GM19099 (cell line): ENCODE measurements around the gene ACTMAP.

ENCODE experiments used
- POLR2A ChIP-seq: IDR thresholded peaks from 3 replicates; pipeline ENCODE4 v1.6.1; 2011; ENCODE audit warnings: low read depth; ENCODE audit not compliant: insufficient read length; ENCODE audit errors: extremely low read depth

ACTMAP gene

GRCh38 chr19:40755791-40756190 lies 5.5 kb upstream of the ACTMAP start:
- no peak for TF ChIP-seq POLR2A

- TF ChIP-seq POLR2A: no peak
Observed at GRCh38 chr19:40755248-40755624, 5.0 kb upstream of the ACTMAP start.

- TF ChIP-seq POLR2A: no peak
Observed at GRCh38 chr19:40754611-40755247, 4.5 kb upstream of the ACTMAP start.

- TF ChIP-seq POLR2A: no peak
Observed at GRCh38 chr19:40752257-40752781, 2.0 kb upstream of the ACTMAP start.

GRCh38 chr19:40750874-40751537 lies 729 bp upstream of the ACTMAP start, which contains the start of gene SNRPA:
Gene SNRPA, plus strand, starts transcription at chr19:40751203. Its CDS starts 206 bp downstream, at chr19:40751409.
- peak; percentile 85 for TF ChIP-seq POLR2A

- no peak for TF ChIP-seq POLR2A
Observed at GRCh38 chr19:40747536-40747935, 2.7 kb downstream of the ACTMAP start.

- TF ChIP-seq POLR2A: no peak
Observed at GRCh38 chr19:40745402-40745780, 4.9 kb downstream of the ACTMAP start.

GRCh38 chr19:40744554-40745401 lies 5.5 kb downstream of the ACTMAP start:
- TF ChIP-seq POLR2A: no peak

GRCh38 chr19:40743926-40744325 lies 6.4 kb downstream of the ACTMAP start:
- TF ChIP-seq POLR2A: no peak

GRCh38 chr19:40742886-40743285 lies 7.4 kb downstream of the ACTMAP start:
- TF ChIP-seq POLR2A: no peak

- no peak for TF ChIP-seq POLR2A
Observed at GRCh38 chr19:40742477-40742876, 7.8 kb downstream of the ACTMAP start.

- no peak for TF ChIP-seq POLR2A
Observed at GRCh38 chr19:40741527-40742390, 8.5 kb downstream of the ACTMAP start.

- TF ChIP-seq POLR2A: no peak
Observed at GRCh38 chr19:40740747-40741146, 9.5 kb downstream of the ACTMAP start.

GRCh38 chr19:40739871-40740703 lies 10.2 kb downstream of the ACTMAP start:
- no peak for TF ChIP-seq POLR2A
